Adrenal gland (tissue), 12 donors: Measurements from ENCODE around the gene RTL5. TPM values are rescaled to one million over a fixed set of nuclear protein-coding genes. Genes with fewer than 3 reads are reported as not detected.

Experiments used
- DNase-seq, 7 donors: peaks; one replicate each; pipeline ENCODE4 v3.0.0-alpha.2; 2019 to 2020
- H3K27ac ChIP-seq, 5 donors: fragments of 200-600 bp; sonication (generic) in 4 of 5; 1 replicate in 3 of 5; 2 replicates in 2 of 5; pipeline versions ENCODE4 v1.5.1 to v1.8.0; 2016 to 2020; ENCODE audit warnings: mild to moderate bottlenecking in 1 of 5
- H3K27me3 ChIP-seq: fragments of 200-600 bp; 2 replicates; pipeline ENCODE4 v1.8.0; 2021
- H3K36me3 ChIP-seq, 2 donors: fragments of 200-600 bp; replicated peaks in 1 of 2; 1 replicate in 1 of 2; 2 replicates in 1 of 2; pipeline versions ENCODE4 v1.5.1 to v1.8.0; 2018 to 2022
- H3K4me1 ChIP-seq, 2 donors: fragments of 200-600 bp; replicated peaks in 1 of 2; 1 replicate in 1 of 2; 2 replicates in 1 of 2; pipeline versions ENCODE4 v1.5.1 to v1.8.0; 2018 to 2021
- H3K4me3 ChIP-seq, 4 donors: fragments of 200-600 bp; sonication (generic) in 3 of 4; one replicate each; pipeline ENCODE4 v1.5.1; 2016 to 2018
- H3K9me3 ChIP-seq, 3 donors: fragments of 200-600 bp; sonication (generic) in 1 of 3; replicated peaks in 1 of 3; 1 replicate in 2 of 3; 2 replicates in 1 of 3; pipeline versions ENCODE4 v1.5.1 to v1.8.0; 2016 to 2021
- CTCF ChIP-seq, 6 experiments: fragments of 450-650 bp in 4 of 6; fragments of 200-600 bp in 2 of 6; sonication (generic) in 1 of 6; IDR thresholded peaks; 1 replicate in 5 of 6; 2 replicates in 1 of 6; pipeline versions ENCODE4 v1.5.1 to v1.8.0; 2016 to 2021; ENCODE audit warnings: antibody characterized with exemption in 6 of 6, mild to moderate bottlenecking in 2 of 6, moderate library complexity in 1 of 6
- POLR2A ChIP-seq, 2 donors: fragments of 450-650 bp; IDR thresholded peaks; one replicate each; pipeline ENCODE4 v1.6.1; 2017; ENCODE audit warnings: antibody characterized with exemption in 2 of 2, mild to moderate bottlenecking in 2 of 2, moderate library complexity in 1 of 2
- WGBS, 4 donors: extraction: QIAGEN DNeasy Blood & Tissue Kit in 2 of 4; methylation state at CpG; one replicate each; pipeline versions ENCODE4 v1.1.5 to v1.1.7; 2013 to 2017; 5-methylcytosine and 5-hydroxymethylcytosine counted together
- intact Hi-C, 2 donors: fragments of 100-400 bp; cut with DNase I; formaldehyde crosslinking; loops; one replicate each; pipeline versions ENCODE4 v1.14.1 to v1.15.0; 2022 to 2023
- polyA plus RNA-seq, 3 donors: library from polyadenylated mRNA; stranded (reverse); fragments of 200-250 nt in 2 of 3; fragments of 350-450 nt in 1 of 3; fragmentation: Illumina TruSeq in 1 of 3; extraction: RNeasy Lipid Tissue Mini Kit (QIAGEN cat#74804) in 1 of 3; gene quantifications; one replicate each; pipeline ENCODE4 v1.2.3, GENCODE V29; 2013 to 2014
- total RNA-seq, 9 donors: library from RNA; depleted of rRNA in 4 of 9; stranded (reverse); fragments of >200 nt in 4 of 9; fragments of 120-200 nt in 1 of 9; fragmentation: NEBNext Ultra II Directional in 1 of 9; extraction: Animal tissue kit (Norgen Biotek cat#: 25700) in 1 of 9; gene quantifications; one replicate each; pipeline versions ENCODE4 v1.1.0 to v1.2.4, GENCODE V29; 2013 to 2023
- donor health status: healthy with polysubstance abuse.
- donor health status: Bipolar disorder and iron deficiency.
- donor health status: DM: yes; HTN: yes; CAD: no.
- donor health status: DM: no; HTN: no; CAD: no.
- donor health status: DM: no; HTN: no; CAD: no.
- donor health status: DM: yes; HTN: yes; CAD: no.

RTL5 gene
- total and polyA plus RNA-seq, 12 donors: 1.3 to 7.9 (median 5.2) TPM

DNA sequence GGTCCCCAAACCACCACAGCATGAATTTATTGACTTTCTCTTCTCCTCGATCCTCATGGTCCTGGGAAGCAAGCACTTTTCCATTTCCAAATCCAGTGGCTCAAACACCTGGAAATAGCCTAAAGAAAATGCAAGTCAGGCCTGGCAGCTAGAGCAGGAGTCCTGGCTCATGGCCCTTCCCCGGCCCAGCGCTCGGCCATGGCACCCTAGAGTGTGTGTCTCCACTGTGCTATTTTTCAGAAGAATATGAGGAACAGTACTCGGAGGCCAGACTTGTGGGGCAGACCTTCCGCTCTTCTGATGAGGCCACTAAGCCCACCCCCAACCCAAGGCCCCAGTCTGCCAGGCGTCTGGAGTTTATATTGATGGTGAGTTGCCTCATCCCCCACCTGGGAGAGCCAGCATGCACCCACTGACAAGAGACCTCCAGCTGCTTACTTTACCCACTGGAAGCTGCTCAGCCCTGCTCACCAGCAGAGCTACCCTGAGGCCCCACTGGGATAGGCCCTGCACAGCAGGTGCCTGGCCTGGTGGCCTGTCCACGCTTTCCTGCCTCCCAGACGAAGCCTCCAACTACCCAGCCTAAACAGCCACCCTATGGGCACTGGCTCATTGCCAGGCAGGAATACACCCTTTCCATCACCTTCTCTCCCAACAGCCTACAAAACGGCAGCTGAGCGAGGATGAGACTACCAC is 2.3 kb upstream of the RTL5 start:
- intact Hi-C loops: no loop called here
- H3K36me3 ChIP-seq: no peaks in the 10 kb centered on the region
- no peaks in the 10 kb centered on the region for H3K9me3 ChIP-seq
- no peak overlapping the region for H3K27ac ChIP-seq
- no peak for DNase-seq
- no peak for TF ChIP-seq CTCF (IDR thresholded peaks at IDR 0.05)
- TF ChIP-seq POLR2A (IDR thresholded peaks at IDR 0.05): no peak
- no peak overlapping the region for H3K4me3 ChIP-seq
- no peaks in the 10 kb centered on the region for H3K4me1 ChIP-seq
- H3K27me3 ChIP-seq: peaks cover 13% of the 10 kb centered on the region
- WGBS, 4 donors: 85 to 96% (median 90%) methylated on average over 6 to 11 of the region's 11 CpGs

DNA sequence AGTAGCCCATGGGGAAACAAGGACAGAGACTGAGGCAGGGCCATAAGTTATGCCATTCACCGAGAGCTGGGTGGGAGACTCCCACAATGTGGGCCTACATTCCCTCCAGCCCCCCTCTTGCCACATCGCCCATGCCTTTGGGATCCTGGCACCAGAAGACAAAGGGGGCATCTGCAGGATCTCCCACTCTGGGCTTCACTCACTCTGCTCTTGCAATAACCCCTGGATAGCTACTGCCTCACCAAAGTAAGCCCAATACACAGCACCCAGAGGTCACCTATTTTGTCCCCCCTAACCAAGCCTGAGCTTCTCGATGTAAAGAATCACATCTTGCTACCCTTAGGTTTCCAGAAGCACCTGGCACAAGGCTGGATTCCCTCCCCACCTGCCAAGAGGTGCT is 741 bp upstream of the RTL5 start:
- peak overlapping the region in 1 of 4 donors; percentile 63 for H3K4me3 ChIP-seq
- no peaks in the 10 kb centered on the region for H3K36me3 ChIP-seq
- no peak for DNase-seq
- no peaks in the 10 kb centered on the region for H3K4me1 ChIP-seq
- 66 to 82% (median 76%) methylated on average over 3 of the region's 3 CpGs; no CpG with 5 or more reads in 1 of the 4 donors for WGBS, 4 donors
- H3K27me3 ChIP-seq: peaks cover 13% of the 10 kb centered on the region
- H3K9me3 ChIP-seq: no peaks in the 10 kb centered on the region
- intact Hi-C loops: no loop called here
- H3K27ac ChIP-seq: peak overlapping the region in 2 of 5 donors; percentile 68 to 89
- TF ChIP-seq POLR2A (IDR thresholded peaks at IDR 0.05) (no peak), CTCF (IDR thresholded peaks at IDR 0.05) (no peak)

DNA sequence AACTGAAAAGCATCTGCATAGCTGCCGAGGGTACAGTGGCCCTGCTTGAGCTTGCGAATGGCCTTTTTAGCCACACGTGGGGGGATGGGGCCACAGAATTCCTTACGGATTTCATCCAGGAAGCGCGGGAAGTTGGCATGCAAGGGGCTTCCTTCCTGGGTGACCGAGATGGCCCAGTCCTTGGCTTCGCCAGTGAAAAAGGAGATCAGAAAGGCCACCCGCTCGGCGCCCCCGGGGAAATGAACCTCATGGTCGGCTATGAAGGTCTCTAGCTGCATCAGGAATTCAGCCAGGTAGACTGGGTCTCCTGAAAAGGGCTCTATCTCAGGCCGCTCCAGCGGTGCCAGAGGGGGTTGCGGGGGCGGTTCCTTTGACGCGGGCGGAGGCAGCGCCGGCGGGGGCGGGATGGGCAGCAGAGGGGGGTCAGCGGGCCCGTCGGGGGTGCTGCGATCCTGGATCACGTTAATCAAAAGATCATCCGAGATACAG is 909 bp downstream of the RTL5 start:
- Histone ChIP-seq H3K36me3 (no peaks in the 10 kb centered on the region), H3K4me1 (no peaks in the 10 kb centered on the region), H3K27me3 (peaks cover 12% of the 10 kb centered on the region), H3K9me3 (no peaks in the 10 kb centered on the region), H3K27ac (peak overlapping the region in 2 of 5 donors; percentile 68 to 89), H3K4me3 (peak overlapping the region in 1 of 4 donors; percentile 63)
- TF ChIP-seq CTCF (IDR thresholded peaks at IDR 0.05) (no peak), POLR2A (IDR thresholded peaks at IDR 0.05) (no peak)
- no peak for DNase-seq
- intact Hi-C loops: no loop called here
- whole genome bisulfite sequencing, 4 donors: 25 to 58% (median 32%) methylated on average over 11 to 30 of the region's 30 CpGs

DNA sequence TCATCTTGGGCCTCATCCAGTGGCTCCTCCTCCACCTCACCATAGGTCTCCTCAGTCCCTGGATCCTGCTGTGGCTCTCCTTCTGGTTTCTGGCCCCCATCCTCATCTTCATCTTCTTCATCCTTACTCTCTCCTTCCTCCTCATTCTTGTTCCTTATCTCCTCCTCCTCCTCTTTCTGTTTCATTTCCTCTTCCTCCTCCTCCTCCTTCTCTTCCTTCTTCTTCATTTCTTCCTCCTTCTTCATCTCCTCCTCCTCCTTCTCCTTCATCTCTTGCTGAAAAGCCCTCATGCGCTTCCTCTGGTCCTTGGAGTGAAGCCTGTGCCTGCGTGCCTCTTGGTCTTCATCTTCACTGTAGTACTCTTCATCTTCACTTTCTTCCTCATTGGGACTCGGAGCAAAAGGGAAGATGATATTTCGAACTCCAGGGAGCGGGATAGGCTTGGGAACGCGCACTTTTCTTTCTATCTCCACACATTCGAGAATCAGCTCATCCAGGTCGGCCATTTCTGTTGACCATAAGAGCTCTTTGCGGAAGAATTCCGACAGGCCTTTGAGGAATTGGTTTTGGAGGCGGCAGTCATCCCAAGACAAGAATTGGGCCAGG is 1.5 kb downstream of the RTL5 start:
- H3K27me3 ChIP-seq: peaks cover 15% of the 10 kb centered on the region
- no peak for DNase-seq
- TF ChIP-seq CTCF (IDR thresholded peaks at IDR 0.05): no peak
- no peak for TF ChIP-seq POLR2A (IDR thresholded peaks at IDR 0.05)
- no peak overlapping the region for H3K4me3 ChIP-seq
- no peaks in the 10 kb centered on the region for H3K4me1 ChIP-seq
- H3K9me3 ChIP-seq: no peaks in the 10 kb centered on the region
- no peaks in the 10 kb centered on the region for H3K36me3 ChIP-seq
- intact Hi-C loops: no loop called here
- no peak overlapping the region for H3K27ac ChIP-seq
- WGBS, 4 donors: 83 to 95% (median 89%) methylated on average over 12 of the region's 12 CpGs
